Activated CD4-positive, CD25-positive, alpha-beta regulatory T cell treated with anti-CD3 and anti-CD28 coated beads, Interleukin-2, amount 50 U/mL, for 72 hours (primary cell): ENCODE results near the gene GARNL3.
A peak's percentile ranks its signal among the peaks of the same experiment; 100 is the strongest.

Source experiments
- DNase-seq: peaks from one replicate; pipeline ENCODE4 v3.0.0; 2021

The GARNL3 gene

DNA sequence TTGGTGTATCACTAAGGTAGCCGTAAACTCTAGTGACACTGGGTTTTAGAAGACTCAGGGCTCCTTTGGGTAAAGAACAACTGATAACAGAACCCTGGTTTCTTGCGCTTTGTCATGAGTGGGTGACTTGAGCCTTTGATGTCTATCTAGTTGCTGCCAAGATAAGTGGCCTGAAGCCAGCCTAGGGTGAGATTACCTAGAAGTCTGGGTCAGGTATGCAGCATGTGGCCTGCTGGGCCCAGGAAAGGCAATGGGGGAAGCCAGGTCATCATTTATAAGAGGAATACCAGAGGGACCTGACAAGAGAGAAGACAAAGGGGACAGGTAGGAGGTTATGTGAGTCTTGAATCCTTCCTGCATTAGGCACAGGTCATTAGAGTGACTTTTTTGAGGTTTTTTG is 23.2 kb upstream of the GARNL3 start:
- no peak for DNase-seq

DNA sequence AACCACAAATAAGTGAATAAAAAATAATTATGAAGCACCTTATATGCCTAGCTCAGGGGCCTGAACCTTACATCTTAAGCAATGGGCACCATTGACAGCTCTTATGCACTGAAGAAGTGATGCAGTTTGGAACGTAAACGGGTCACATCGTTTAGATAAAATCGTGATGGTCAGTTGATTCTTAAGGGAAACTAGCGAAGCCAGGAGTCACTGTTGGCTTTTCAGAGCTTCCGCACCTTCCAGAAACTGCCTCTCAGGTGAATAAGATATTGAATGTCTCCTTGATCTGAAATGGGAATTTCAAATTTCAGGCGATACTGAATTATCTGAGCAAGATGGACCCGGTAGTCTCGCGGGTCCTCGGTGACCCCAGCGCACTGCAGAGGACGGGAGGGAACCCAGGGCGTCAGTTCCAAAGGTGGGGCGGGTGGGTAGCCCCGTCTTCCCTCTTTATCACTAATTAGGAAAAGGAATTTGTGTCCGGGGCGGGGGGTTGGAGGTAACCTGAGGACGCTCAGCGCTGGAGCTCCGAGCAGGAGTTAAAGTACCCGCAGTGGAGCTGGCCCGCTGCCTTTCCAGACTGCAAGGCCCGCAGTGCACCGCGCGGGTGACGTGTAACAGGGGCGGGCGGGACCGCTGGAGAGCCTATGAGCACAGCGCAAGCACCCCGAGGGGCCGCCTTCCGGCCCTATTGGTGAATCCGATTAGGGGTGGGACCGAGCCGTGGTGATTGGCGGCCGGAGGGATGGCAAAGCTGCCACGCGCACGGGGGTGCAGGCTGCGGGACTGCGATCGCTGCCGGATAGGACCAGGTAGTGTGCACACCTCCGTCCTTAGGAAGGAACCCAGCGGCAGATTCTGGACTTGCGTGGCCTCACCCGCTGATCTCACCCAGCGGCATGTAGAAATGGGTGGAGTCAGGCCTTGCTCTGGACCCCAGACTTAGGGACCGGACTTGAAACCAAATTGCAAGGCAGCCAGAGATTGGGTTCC is 19.7 kb upstream of the GARNL3 start:
- peak; percentile 93 for DNase-seq

DNA sequence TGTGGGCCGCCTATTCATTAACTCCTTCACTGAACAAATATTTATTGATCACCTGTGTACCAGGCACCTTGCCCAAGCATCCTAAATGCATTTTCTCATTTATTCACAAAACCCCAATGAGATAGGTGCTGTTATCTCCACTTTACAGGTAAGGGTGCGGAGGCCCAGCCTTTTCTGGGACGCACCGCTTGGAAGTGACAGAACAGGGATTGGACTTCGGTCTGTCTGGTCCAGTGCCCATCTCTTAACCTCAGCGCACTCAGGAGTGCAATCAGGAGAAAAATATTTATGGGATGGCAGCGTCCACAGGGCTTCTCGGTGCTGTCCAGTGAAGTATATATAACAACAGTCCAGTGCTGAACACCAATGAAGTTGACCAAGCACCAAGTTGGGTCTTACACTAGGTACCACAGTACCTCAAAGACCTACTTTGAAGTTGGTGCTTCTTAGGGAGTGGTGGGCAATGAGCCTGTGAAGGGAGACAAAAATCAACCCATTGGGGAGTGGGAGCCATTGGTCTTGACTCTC is 18.9 kb upstream of the GARNL3 start:
- no peak for DNase-seq

DNA sequence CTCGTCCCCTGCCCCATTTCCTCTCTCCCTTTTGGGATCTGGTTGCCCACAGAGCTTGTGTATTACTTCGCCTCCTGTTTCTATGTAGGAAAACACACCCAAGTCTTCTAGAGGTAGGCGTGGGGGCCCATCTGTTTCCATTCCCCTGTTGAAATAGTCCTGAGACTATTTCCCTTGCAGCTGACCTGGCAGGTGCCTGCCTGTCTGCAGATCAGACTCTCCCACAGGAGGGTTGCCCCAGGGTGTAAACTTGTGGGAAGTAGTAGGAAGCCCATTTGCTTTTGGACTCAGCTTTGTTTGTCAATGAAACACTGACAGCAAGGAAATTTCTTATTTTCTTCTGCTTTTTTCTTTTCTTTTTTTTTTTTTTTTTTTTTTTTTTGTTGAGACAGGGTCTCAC is 16.3 kb upstream of the GARNL3 start:
- DNase-seq = no peak

DNA sequence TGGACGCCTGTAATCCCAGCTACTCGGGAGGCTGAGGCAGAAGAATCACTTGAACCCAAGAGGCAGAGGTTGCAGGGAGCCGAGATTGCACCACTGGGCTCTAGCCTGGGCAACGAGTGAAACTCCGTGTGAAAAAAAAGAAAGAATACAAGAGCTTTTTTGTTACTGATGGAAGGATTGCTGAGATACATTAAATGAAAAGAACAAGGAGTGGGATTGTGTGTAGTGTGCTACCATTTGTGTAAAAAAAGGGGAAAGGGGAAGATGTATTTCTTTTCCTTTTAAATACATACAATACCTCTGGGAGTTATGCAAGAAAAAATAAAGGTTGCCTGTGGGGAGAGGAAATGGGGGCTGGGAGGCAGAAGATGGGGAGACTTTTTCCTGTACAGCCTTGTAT is 14.7 kb upstream of the GARNL3 start:
- no peak for DNase-seq

DNA sequence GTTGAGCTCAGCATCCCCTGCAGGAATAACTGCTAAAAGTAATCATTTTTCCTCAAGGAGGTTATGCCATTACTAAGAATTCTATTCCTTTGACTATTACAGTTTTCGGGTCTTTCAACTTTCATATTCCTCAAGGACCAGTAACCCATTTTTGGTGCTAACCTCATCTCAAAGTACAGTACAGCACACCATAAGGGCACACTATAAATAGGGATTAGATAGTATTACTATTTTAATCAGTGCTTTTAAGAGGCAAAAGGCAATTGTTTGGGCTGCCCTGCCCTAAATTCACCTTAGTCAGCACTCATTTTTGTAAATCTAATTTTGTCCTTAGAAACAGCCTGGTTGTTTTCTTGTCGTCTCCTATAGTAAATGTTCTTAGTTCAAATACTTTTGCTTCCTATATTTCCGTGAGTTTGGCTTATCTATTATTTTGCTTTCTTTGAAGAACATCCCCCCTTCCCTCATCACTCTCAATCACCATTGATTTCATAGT is 13.6 kb upstream of the GARNL3 start:
- DNase-seq = no peak

DNA sequence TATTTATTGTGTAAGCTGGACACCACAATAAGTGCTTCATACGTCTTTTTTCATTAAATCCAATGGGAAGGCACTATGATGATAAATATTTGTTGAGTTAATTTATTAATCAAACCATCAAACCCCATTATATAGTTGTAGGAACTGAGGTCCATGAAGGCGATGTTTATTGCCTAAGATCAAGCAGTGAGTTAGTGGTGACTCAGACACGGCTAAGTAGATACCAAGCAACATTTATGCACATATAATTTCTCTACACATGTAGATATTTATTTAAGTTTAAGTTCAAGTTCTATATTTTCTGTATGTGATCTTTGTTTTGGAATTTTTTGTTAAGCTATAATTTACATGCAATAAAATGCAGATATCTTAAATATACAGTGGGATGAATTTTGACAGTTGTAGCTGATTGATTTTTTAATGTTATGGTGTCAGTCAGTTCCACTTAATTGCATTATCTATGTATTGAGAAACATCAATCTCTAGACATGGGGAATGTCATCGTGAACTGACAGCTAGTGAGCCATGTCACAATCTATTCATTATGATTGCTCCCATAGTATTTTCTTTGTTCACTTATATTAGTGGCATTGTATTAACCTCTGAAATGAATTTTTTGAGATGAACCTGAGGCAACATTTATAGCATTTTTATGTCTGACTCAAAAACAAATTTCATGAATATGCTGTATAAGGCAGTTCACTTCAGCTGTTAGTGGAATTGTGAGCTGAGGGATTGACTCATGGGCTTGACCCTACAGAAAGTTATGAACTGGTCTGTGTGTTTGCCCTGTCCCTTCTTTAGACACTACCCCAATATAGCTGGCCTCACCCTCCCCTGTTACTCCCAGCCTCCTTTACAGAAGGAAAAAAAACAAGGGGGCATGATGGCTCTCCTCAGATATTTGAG is 11.9 kb upstream of the GARNL3 start:
- DNase-seq = no peak

DNA sequence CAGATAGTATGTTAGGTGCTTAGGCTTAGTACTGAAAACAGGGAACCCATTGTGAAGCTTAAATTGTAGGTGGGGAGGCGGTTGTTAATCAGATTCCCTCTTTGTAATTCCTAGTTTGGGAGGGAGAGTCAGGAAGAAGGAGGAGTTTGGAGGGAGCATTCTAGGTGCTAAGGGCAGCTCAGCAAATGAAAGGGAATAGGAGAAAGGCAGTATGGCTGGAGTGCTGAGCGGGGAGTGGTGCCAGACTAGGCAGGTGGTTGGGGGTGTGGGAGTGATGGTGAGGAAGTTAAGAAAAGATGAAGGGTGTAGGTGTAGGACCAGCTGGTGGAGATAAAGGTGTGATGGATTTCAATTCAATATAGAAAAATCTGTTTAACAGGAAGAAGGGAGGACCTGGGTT is 11.1 kb upstream of the GARNL3 start:
- no peak for DNase-seq

DNA sequence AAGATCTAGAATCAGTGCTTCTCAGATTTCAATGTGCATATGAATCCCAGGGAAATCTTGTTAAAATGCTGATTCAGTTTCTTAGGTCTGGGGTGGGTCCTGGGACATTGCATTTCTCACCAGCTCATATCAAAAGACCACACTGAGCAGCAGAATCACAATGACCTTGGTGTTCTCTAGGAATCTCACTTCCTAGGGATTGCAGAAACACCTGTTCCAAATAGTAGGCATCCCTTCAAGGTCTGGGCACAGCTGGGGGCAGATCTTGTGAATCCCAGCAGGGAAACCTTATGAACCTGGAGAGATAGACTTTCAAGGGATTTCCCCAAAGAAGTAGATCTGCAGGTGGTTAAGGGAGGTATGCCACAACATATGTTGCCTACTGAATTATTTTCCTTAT is 8.9 kb upstream of the GARNL3 start:
- DNase-seq = no peak

DNA sequence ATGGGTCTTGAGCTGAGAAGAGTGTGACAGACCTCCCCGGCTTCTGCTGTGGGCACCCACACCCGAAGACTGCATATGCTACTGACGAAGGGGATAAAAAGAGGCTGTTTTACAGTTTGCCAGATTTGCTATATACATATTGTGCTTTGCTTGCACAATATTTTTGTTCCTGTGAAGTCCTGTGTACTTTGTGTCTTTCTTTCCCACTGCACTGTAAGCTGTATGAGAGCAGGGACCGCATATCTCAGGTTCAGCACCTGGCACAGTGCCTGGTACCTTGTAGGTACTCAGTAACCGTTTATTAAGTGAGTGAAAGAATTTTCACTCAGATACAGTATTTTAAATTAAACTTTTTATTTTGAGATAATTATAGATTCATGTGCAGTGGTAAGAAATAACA is 8.2 kb upstream of the GARNL3 start:
- no peak for DNase-seq

DNA sequence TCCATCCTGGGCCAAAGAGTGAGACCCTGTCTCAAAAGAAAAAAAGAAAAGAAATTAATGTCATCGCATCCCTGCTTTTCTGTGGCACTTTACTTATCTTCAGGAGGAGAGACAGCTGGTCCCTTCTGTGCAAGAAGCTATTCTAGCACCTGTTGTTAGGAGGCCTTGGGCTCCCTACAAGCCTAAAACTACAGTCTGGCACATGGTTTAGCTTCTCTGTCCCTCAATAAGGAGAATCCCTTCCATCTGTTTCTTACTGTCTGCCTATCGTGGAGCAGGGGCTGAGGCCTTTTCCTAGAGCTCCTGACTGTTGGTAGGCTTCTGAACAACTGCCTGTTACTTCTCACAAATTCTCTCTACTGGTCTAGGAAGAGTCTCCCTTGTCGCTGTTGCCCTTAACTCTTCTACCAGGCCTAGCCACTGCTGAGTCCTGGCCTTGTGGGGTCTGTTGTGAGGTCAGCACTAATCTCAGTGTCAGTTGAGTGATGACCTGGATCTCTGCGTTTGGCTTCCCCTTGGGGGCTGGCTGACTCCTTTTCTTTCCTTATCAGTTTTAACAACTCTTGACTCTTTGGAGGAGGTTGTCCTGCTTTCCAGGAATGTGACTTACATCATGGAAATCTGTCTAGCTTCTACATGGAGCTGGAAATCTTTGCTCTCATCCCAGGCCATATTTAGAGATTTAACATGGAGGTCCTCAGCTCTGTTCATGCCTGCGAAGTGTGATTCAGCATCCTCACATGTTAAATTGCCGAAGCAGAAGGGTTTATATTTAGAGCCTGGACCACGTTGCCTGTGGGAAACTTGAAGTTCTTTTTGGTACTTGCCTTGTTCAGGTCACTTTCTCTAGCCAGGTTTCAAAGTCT is 5.7 kb upstream of the GARNL3 start:
- DNase-seq = no peak

DNA sequence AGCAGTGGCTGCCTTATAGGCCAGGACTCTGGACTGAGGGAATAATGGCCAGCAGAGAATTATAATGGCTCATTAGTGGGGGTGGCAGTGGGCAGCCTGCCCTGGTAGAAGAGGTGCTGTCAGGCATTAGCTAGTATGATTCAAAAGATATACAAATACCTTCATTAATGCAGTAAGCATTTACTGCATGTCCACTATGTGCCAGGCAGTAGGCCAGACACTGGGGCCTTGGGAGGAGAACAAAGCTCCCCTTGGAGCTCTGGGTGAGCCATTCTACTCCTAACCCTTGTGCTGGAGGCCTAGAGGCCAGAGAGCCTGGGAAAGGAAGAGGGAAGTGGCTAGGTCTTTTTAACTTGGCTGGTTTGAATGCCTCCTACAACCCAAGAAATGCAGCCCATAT is 2.0 kb upstream of the GARNL3 start:
- no peak for DNase-seq

DNA sequence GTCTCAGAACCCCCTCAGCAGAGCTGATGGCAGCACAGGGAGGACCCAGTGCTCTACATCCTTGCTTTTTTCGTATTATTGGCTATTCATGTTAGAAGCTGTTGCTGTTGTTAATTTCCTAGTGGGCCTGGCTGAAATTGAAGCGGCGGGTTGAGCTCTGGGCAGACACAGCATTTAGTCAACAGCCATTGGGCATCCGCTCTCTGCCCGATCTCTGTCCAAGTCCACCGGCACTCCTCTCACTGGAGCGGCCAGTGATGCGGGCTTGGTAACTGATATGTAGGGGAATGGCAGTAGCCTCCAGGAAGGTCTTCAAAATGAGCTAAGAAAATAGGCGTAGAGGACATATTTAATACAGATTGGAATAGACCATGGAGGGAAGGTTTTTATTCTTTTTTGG is 1.3 kb upstream of the GARNL3 start:
- no peak for DNase-seq

DNA sequence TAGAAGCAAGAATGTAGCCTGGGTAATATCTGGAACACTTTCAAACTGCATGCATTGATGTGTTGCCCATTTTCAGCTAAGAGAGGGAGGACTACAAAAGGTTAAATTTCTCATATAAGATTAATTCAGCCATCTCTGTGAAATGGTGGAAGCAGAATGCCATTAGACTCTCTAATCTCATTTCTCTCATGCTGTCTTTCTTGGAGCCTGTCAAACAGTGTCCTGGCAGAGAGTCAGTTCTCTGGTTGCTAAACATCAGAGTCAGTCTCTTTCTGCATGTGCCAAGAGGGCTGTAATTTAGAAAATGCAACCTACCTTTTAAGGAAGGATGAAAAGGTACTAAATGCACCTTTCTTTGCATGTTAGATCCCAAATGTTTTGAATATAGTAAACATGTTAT is 910 bp upstream of the GARNL3 start:
- DNase-seq = no peak

DNA sequence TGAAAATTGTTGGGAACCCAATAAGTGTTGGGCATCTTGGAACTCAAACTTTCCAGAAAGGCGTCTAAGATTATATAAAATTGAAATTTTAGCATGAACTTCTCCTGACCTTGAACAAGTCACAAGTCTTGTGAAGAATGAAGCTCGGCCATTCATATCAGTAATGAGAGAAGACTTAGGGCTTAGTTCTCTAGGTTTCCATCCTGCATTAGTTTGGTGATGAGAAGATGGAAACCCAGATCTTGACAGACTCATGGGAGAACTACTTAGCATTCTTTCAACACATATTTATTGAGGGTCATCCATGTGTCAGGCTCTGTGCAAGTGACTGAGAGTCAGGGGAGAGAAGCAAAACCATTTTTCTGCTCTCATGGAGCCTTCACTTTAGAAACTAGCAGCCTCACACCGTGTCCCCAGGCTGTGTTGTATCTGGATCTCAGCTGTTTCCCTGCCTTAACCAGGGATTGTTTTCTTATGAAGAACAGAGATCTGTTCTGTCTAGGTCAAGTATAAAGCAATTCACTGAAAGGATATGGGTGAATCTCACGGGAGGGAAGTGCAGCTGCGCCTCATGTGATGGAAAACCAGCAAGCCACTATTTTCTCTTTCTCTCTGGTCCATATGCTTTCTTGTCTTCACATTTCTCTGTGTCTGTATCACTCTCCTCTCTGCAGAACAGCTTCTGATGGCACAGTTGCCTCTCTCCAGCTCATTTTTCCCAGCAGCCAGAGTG is 3.4 kb downstream of the GARNL3 start:
- no peak for DNase-seq

DNA sequence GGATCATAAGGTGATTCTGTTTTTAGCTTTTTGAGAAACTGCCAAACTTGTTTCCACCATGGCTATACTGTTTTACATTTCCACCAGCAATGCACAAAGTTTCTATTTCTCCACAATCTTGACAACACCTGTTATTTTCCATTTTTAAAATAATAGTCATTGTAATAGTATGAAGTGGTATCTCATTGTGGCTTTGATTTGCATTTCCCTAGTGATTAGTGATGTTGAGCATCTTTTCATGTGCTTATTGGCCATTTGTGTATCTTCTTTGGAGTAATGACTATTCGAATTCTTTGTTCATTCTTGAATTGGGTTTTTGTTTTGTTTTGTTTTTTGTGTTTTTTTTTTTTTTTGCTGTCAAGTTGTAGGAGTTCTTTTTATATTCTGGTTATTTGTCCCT is 4.9 kb downstream of the GARNL3 start:
- DNase-seq = no peak

DNA sequence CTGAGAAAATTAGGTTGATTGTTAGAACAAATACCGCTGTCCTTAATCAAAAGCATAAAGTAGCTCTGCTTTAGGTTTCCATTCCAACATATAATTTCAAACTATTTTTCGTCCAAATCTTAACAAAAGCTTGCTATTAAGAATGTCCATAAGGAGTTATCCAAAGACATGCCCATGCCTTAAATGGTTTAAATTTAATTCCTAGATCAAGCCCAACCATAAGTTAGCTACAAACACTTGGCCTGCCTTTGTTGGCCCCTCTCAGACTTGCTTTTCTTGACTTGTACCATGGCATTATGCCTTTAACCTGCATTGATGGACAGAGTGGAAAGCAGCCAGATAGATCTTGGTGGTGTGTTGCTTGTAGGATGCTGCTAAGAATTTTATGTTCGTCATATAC is 8.8 kb downstream of the GARNL3 start:
- DNase-seq = no peak

DNA sequence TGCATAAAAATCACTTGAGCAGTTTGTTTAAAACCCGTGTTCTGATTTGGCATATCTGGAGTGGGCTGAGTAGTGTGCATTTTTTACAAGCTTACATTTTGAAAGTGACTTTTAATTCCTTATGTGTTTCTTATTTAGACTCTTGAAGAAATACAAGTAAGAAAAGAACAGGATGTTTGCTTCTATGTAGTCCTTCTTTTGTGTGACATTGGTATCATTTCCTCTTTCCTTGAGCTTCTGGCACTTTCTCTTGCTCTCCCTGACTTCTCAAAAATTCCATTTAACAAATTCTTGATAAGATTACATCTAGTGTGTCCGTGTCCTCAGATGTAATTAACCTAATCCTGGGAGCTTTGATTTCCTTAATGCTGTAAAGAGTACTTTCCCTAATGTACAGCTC is 12.5 kb downstream of the GARNL3 start:
- DNase-seq = no peak

DNA sequence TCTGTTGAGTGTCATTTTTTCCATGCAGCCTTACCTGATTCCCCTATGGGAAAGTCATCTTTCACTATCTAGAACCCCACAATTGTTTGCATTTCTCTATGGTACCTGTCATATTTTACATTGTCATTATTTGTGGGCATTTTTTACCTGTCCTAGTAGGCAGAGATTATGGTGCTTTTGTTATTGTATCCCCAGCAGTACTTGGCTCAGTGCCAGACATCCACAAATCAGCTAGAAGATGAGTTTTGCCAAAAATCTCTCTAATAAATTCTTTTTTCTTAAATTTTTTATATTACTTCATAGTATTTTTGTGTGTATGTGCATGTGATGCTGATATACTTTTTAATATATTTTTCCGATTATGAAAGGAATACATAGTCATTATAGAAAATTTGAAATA is 13.2 kb downstream of the GARNL3 start:
- DNase-seq = no peak

DNA sequence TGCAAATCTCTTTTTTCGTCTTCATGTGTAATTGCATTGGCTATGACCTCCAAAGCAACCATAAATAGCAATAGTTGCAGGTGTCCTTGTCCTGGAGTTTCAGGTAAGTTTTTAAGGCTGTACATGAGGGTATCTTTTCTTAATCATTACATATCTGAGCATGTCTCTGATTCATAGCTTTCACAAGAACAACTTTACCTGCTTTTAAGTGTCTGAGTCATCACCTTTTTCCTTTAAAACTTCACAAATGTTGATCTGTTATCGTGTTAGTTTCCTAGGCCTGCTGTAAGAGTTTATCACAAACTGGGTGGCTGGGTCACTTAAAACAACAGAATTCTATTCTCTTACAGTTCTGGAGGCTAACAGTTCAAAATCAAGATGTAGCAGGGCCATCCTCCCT is 13.8 kb downstream of the GARNL3 start:
- DNase-seq = no peak

DNA sequence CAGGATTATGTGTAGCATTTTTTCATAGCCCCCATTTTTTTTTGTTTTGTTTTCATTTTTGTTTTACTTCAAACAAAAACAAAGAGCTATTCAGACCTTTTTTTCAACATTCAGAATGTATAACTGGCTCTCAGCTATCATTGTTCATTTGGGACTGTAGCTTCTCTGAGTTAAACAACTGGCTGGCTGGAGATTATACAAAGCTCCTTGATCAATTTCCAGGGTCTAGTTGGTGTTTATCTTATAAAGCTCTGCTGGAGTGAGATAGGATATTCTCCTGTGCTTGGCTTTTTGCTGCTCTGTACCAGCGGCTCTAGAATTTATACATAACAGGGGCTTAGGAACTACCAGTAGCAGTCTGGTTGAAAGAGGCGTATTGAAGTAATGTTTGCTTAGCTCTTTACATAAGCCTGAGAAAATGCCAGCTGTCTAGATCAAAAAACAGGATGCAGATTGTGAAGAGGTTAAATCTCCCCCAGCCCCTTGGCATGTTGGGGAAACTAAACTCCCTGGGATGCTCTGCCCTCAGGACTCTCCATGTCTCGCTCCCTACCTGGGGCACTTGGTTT is 15.2 kb downstream of the GARNL3 start:
- no peak for DNase-seq
